ENCODE measurements around the gene FAM83C.

Gene FAM83C

GRCh38 chr20:35286077-35286898 lies 5.9 kb downstream of the FAM83C start:
- H3K4me3 ChIP-seq (ENCODE audit: low read length in 2 of 2) = no peak overlapping the region
- no peak overlapping the region for H3K14ac ChIP-seq (ENCODE audit: low read length)
- H3K23ac ChIP-seq (ENCODE audit: low read depth, low read length, poor library complexity) = peak overlapping the region; percentile 0
- no peak overlapping the region for H2BK12ac ChIP-seq (ENCODE audit: low read length)
- H3K27ac ChIP-seq (replicated peaks; ENCODE audit: low read length) = no peak overlapping the region
- H3K9ac ChIP-seq (ENCODE audit: low read depth, low read length, poor library complexity) = peak overlapping the region; percentile 10
- no peak overlapping the region for H2BK5ac ChIP-seq (ENCODE audit: low read length)
- no peak overlapping the region for H3K4ac ChIP-seq (ENCODE audit: low read length)
- H2AK5ac ChIP-seq (ENCODE audit: low read depth, low read length) = peak overlapping the region; percentile 8
- no peaks in the 10 kb centered on the region for H3K9me3 ChIP-seq (replicated peaks in 1 of 2; ENCODE audit: control insufficient read depth in 2 of 2, insufficient read depth in 1 of 2, low read depth in 1 of 2, low read length in 2 of 2)
- H2AFZ ChIP-seq (ENCODE audit: low read length) = no peak overlapping the region
- H3K79me1 ChIP-seq (ENCODE audit: low read depth, low read length) = peaks cover 1% of the 10 kb centered on the region
- H3K4me2 ChIP-seq (ENCODE audit: insufficient read depth, low read length, poor library complexity, severe bottlenecking) = no peak overlapping the region
- no peak overlapping the region for H3K18ac ChIP-seq (ENCODE audit: low read length)
- peaks cover 0 to 16% (median 0%) of the 10 kb centered on the region in 3 experiments for H3K27me3 ChIP-seq (ENCODE audit: control insufficient read depth in 3 of 3, insufficient read depth in 3 of 3, low read depth in 1 of 3, low read length in 3 of 3)
- H3K36me3 ChIP-seq (replicated peaks in 1 of 2; ENCODE audit: control insufficient read depth in 2 of 2, insufficient read depth in 2 of 2, low read length in 2 of 2) = peaks cover 2 to 18% of the 10 kb centered on the region in 2 donors
- WGBS, 2 donors (ENCODE audit: extremely low coverage in 2 of 2, insufficient read length in 2 of 2, insufficient replicate concordance in 1 of 2) = no CpG with 5 or more reads among the region's 12 CpGs
- peaks cover 7 to 9% of the 10 kb centered on the region in 2 donors for H3K4me1 ChIP-seq (ENCODE audit: control insufficient read depth in 2 of 2, insufficient read depth in 1 of 2, low read depth in 1 of 2, low read length in 2 of 2)
- no peak overlapping the region for H4K8ac ChIP-seq (ENCODE audit: low read depth, low read length)
- DNase-seq (ENCODE audit: low spot score) = no peak
- no peak overlapping the region for H4K91ac ChIP-seq (ENCODE audit: low read depth, low read length, poor library complexity)
- no peak overlapping the region for H2BK120ac ChIP-seq (ENCODE audit: low read depth, low read length)
- H2BK15ac ChIP-seq (ENCODE audit: low read length) = no peak overlapping the region

- DNase-seq (ENCODE audit: low spot score) = no peak
Measured at GRCh38 chr20:35285806-35286076, 6.5 kb downstream of the FAM83C start.

GRCh38 chr20:35284992-35285805 lies 7.0 kb downstream of the FAM83C start:
- DNase-seq (ENCODE audit: low spot score) = no peak
- Histone ChIP-seq H3K4me3 (ENCODE audit: low read length in 2 of 2) (peak overlapping the region; percentile 93 to 99), H3K27ac (replicated peaks; ENCODE audit: low read length) (no peak overlapping the region), H3K9ac (ENCODE audit: low read depth, low read length, poor library complexity) (peak overlapping the region; percentile 82), H3K14ac (ENCODE audit: low read length) (no peak overlapping the region), H2AFZ (ENCODE audit: low read length) (peak overlapping the region; percentile 87), H3K23ac (ENCODE audit: low read depth, low read length, poor library complexity) (peak overlapping the region; percentile 87), H3K4me2 (ENCODE audit: insufficient read depth, low read length, poor library complexity, severe bottlenecking) (peak overlapping the region; percentile 66), H2BK120ac (ENCODE audit: low read depth, low read length) (no peak overlapping the region), H2AK5ac (ENCODE audit: low read depth, low read length) (no peak overlapping the region), H3K27me3 (ENCODE audit: control insufficient read depth in 3 of 3, insufficient read depth in 3 of 3, low read depth in 1 of 3, low read length in 3 of 3) (peaks cover 0 to 6% (median 0%) of the 10 kb centered on the region in 3 experiments), H3K18ac (ENCODE audit: low read length) (peak overlapping the region; percentile 31), H3K36me3 (replicated peaks in 1 of 2; ENCODE audit: control insufficient read depth in 2 of 2, insufficient read depth in 2 of 2, low read length in 2 of 2) (peaks cover 7 to 26% of the 10 kb centered on the region in 2 donors), H3K4me1 (ENCODE audit: control insufficient read depth in 2 of 2, insufficient read depth in 1 of 2, low read depth in 1 of 2, low read length in 2 of 2) (peaks cover 7 to 9% of the 10 kb centered on the region in 2 donors), H2BK12ac (ENCODE audit: low read length) (no peak overlapping the region), H2BK15ac (ENCODE audit: low read length) (no peak overlapping the region), H3K79me1 (ENCODE audit: low read depth, low read length) (peaks cover 3% of the 10 kb centered on the region), H4K8ac (ENCODE audit: low read depth, low read length) (peak overlapping the region; percentile 84), H3K9me3 (replicated peaks in 1 of 2; ENCODE audit: control insufficient read depth in 2 of 2, insufficient read depth in 1 of 2, low read depth in 1 of 2, low read length in 2 of 2) (no peaks in the 10 kb centered on the region), H2BK5ac (ENCODE audit: low read length) (no peak overlapping the region), H3K4ac (ENCODE audit: low read length) (no peak overlapping the region), H4K91ac (ENCODE audit: low read depth, low read length, poor library complexity) (peak overlapping the region; percentile 68)
- WGBS, 2 donors (ENCODE audit: extremely low coverage in 2 of 2, insufficient read length in 2 of 2, insufficient replicate concordance in 1 of 2) = no CpG with 5 or more reads among the region's 19 CpGs

More at GRCh38 chr20:35285806-35286076, 6.5 kb downstream of the FAM83C start:
- no peak overlapping the region for H2AK5ac ChIP-seq (ENCODE audit: low read depth, low read length)
- no peak overlapping the region for H2AFZ ChIP-seq (ENCODE audit: low read length)
- no peak overlapping the region for H2BK12ac ChIP-seq (ENCODE audit: low read length)
- H3K9ac ChIP-seq (ENCODE audit: low read depth, low read length, poor library complexity) = no peak overlapping the region
- H3K27me3 ChIP-seq (ENCODE audit: control insufficient read depth in 3 of 3, insufficient read depth in 3 of 3, low read depth in 1 of 3, low read length in 3 of 3) = peaks cover 0 to 11% (median 0%) of the 10 kb centered on the region in 3 experiments
- H4K8ac ChIP-seq (ENCODE audit: low read depth, low read length) = no peak overlapping the region
- no peak overlapping the region for H4K91ac ChIP-seq (ENCODE audit: low read depth, low read length, poor library complexity)
- H3K4me1 ChIP-seq (ENCODE audit: control insufficient read depth in 2 of 2, insufficient read depth in 1 of 2, low read depth in 1 of 2, low read length in 2 of 2) = peaks cover 7 to 9% of the 10 kb centered on the region in 2 donors
- H3K4ac ChIP-seq (ENCODE audit: low read length) = no peak overlapping the region
- no peak overlapping the region for H3K18ac ChIP-seq (ENCODE audit: low read length)
- H3K79me1 ChIP-seq (ENCODE audit: low read depth, low read length) = peaks cover 2% of the 10 kb centered on the region
- H3K4me3 ChIP-seq (ENCODE audit: low read length in 2 of 2) = no peak overlapping the region
- H3K9me3 ChIP-seq (replicated peaks in 1 of 2; ENCODE audit: control insufficient read depth in 2 of 2, insufficient read depth in 1 of 2, low read depth in 1 of 2, low read length in 2 of 2) = no peaks in the 10 kb centered on the region
- peaks cover 3 to 21% of the 10 kb centered on the region in 2 donors for H3K36me3 ChIP-seq (replicated peaks in 1 of 2; ENCODE audit: control insufficient read depth in 2 of 2, insufficient read depth in 2 of 2, low read length in 2 of 2)
- H3K4me2 ChIP-seq (ENCODE audit: insufficient read depth, low read length, poor library complexity, severe bottlenecking) = no peak overlapping the region
- no peak overlapping the region for H2BK5ac ChIP-seq (ENCODE audit: low read length)
- no peak overlapping the region for H2BK15ac ChIP-seq (ENCODE audit: low read length)
- H3K27ac ChIP-seq (replicated peaks; ENCODE audit: low read length) = no peak overlapping the region
- H3K23ac ChIP-seq (ENCODE audit: low read depth, low read length, poor library complexity) = no peak overlapping the region
- H3K14ac ChIP-seq (ENCODE audit: low read length) = no peak overlapping the region
- H2BK120ac ChIP-seq (ENCODE audit: low read depth, low read length) = no peak overlapping the region
- WGBS, 2 donors (ENCODE audit: extremely low coverage in 2 of 2, insufficient read length in 2 of 2, insufficient replicate concordance in 1 of 2) = no CpG with 5 or more reads among the region's 5 CpGs

All from neuronal stem cell (in vitro differentiated cells).